Smooth muscle cell of the brain vasculature (primary cell): ENCODE data around the gene EDN1.
"Not testable (repeated sequence)": the region's sequence is repeated elsewhere in the genome, so short reads cannot be mapped to it uniquely, and the experiment has no call there.

ENCODE experiments used
- DNase-seq: peaks from one replicate; pipeline ENCODE4 v3.0.0-alpha.2; 2012; ENCODE audit warnings: low read depth, low spot score

EDN1 gene

DNA sequence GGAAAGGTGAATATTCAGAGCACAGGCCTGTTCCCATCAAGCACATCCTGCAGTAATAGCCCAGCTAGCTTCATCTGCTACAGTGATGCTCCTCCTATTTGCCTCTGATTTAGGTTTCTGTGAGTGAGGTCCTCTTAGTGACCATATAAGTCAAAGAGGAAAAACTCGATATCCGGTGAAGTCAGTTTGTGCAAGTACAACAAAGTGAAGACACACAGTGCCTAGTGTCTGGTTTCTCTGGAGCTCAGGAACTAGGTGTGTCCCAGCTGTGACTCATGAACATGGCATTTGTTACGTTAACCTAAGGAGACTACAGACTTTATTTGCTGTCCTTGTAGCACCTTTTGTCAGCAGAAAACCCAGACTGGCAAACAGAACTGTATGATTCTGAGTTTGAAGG is 33.9 kb downstream of the EDN1 start:
- no peak for DNase-seq

DNA sequence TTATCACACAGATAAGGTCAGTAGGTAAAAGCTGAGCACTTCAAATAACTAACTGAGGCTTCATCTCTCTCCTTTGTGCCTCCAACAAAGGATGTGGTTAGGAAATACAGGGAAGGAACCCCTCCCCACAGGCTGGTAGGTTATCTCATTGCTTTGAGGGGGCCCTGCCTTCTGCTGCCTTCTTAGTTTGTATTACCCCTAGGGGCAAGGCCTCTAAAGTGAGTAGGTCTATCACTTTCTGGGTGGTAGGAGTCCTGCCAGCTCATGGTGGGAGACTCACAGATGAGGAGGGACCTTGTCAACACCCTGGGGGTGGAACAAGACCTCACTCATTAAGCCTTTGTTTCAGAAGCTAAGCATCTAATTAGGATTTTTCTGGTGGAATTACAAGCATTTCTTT is 34.6 kb downstream of the EDN1 start:
- no peak for DNase-seq

DNA sequence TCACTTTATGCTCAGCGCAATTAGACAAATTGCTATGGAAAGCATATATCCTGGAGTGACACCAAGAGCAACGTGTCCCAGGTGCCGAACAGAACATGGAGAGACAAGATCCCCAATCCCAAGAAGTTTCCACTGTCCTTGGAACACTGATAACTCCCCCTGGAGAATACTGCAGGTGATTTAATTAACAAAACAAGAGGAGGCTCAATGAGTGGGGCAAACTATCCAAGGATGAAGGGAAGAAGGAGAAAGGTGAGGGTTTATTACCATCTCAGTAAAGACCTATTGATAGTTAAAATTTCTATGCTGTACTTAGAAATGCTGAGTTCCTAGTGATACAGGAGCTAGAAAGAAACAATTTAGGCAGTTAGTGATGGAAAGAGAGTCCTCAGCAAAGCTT is 35.7 kb downstream of the EDN1 start:
- DNase-seq = no peak

DNA sequence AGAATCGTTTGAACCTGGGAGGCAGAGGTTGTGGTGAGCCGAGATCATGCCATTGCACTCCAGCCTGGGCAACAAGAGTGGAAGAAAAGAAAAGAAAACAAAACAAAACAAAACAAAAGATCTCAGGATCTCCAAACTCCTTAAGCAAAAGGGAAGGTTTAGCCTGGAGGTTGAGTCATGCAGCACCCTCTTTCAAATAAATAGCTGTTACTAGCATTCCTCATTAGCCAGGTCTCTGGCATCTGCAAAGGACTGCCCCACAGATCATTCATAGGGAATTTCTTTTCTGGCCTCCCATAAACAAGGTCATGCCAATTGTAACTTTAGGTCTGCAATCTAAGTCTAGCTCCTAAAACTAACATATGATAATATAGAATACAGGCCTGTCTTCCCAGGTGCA is 37.2 kb downstream of the EDN1 start:
- DNase-seq = no peak

DNA sequence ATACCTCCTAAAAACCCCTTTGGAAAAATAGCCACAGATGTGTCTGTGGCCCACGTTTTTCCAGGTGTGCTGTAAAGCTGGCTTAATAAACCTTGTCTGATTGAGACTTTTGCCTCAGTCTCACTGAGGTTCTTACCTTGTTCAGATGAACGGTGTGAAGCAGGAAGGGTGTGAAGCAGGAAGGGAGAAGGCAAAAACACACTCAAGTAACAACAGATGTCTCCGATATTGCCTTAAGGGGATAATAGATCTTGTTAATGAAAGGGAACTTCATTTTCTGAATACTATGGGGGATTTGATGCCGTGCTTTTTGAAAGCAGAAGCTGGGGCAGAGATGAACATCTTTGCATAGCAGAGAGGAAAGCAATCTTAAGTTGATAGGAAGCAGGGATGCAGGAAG is 37.8 kb downstream of the EDN1 start:
- no peak for DNase-seq

DNA sequence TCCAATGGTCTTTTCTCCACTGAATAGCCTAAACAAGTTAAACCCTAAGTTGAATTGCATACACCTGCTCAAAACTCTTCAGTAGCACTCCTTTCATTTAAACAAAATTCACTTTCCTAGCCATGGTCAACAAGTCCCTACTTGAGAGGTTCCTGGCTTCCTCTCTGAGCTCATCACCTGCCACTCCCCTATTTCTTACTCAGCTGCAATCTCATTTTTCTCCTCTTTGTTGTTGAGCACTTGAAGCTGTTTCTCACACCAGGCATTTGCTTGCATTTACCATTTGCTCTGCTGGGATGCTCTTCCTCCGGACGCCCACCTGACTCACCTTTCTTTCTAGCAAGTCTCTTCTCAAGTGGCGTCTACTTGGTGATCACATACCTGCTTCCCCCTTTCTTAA is 38.5 kb downstream of the EDN1 start:
- no peak for DNase-seq

DNA sequence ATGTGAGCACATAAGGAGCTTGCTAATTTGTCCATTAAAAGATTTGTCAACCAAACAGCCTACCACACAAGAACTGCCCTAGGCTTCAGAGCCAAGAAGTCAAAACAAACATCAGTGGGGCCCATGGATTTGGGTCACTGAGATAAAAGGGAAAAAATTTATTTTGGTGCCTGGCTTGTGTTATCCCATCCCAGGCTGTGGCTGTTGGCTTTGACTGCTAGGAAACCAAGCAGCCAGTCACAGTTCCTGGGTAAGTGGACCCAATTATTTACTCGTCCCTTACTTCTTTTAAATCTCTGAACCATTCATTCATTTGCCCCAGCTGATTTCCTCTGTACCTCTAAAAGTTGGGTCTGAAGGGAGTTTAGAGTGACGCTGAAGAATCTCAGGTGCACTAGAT is 41.3 kb downstream of the EDN1 start:
- DNase-seq = no peak

DNA sequence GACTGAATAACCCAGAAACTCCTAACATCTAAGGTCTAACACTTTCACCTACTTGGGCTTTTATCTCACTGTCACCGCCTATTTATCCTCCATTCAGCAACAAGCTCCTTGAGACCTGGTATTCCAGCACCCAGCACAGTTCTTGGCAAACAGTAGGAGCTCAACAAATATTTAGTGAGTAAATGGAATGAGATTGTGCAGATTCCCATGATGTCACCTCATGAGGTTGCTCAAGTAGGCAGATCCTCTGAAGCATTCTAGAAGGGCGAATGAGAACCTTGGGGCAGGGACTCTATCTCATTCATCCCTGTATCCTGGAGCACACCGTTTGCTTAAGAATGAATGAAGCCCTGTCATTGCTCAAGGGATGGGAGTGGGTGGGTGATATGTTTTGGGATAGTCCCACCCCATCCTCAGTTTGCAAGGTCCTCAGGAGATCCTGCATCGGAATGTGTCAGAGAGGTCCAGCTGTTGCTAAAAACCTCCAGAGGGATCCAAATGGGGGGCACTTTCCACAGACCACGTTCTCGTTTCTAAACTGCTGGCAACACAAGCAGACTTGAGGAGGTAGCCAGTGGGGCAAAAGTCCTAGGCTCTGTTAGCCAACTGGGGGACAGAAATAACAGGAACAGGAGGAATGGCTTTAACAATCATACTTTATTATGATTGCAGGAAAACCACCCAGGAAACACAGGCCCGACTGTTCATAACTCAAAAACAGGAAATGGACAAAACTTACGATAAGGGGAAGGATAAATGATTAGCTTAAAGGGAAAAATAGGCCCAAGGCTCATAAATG is 42.0 kb downstream of the EDN1 start:
- no peak for DNase-seq

DNA sequence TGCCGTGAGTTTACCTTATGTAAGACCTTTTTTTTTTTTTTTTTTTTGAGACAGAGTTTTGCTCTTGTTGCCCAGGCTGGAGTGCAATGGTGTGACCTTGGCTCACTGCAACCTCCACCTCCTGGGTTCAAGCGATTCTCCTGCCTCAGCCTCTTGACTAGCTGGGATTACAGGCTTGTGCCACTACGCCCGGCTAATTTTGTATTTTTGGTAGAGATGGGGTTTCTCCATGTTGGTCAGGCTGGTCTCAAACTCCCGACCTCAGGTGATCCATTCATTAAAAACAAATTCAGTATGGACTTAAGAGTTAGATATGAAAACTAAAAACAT is 42.6 kb downstream of the EDN1 start:
- DNase-seq = not testable (repeated sequence)

DNA sequence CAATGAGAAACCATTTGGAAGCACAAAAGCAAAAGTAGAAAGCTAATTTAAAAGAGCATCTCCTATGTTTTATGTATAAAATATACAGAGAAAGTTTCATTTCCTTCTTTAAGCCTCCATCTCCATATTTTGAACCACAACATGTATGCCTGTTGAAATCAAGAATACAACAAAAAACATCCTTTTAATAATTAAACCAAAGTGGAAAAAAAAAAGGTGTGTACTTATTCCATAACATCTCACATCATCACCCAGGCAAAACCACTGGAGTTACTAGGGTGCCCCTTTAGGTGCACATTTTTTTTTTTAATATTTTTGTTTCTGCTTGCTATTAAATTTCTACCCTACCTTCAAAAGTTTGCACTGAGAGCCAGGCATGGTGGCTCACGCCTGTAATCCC is 43.0 kb downstream of the EDN1 start:
- DNase-seq = no peak

DNA sequence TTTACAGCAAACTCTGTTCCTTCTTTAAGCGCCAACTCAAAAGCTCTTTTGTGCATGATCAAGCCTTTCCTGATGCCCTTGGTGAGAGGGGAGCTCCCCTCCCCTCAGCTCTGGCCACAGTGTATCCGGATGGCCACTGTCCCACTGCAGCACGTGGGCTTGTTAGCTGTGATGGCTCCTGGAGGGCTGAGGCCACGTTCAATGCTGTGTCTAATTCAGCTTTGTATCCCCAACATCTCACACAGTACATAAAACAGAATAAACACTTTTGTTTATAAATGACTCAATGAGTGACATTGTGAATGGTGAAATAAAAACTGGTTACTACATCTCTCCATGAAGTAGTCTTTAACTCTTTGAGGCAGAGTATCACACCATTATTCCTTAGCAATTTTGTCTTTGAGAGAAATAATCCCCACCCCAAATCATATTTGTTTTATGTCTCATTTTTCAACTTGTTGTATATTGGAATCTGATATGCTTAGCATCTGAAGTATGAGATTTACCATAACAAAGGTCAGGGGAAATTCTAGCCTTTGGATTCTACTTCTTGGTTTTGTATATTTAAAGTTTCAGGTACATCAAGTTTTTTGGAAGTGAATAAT is 44.5 kb downstream of the EDN1 start:
- no peak for DNase-seq

DNA sequence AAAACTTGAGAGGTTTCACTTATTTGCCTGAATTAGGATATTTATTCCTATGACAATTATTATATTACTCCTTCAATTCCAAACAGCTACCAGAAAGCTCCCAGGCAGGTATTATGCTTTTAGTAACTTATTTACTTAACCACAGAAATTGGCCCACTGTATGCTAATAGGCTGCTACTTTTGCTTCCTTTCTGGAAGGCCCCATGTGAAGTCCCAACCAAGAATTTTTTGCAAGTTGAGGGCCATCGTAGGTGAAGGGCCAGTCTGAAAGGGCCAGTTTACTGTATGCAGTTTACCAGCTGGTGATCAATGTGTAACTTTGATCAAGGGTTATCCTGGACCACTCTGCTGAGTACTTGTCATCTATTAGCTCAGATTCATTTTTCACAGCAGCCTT is 45.0 kb downstream of the EDN1 start:
- no peak for DNase-seq

DNA sequence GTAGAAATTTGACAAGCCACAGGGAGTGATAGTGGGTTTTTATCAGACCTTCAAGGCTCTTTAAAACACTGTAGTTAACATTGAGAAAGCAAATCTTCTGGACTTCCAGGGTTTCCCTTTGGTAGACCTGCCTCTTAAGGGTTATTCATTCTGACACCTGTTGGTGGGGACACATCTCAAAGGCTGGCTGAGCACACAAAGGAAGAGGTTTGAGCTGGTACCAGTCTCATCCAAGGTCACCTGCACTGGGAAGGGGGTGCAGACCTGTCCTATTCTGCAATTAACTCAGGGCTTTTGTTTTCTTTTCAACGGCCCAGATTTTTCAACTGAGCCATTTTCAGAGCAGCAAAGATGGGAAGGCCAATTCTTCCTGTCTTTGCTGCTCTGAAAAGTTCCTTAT is 45.6 kb downstream of the EDN1 start:
- DNase-seq = no peak

DNA sequence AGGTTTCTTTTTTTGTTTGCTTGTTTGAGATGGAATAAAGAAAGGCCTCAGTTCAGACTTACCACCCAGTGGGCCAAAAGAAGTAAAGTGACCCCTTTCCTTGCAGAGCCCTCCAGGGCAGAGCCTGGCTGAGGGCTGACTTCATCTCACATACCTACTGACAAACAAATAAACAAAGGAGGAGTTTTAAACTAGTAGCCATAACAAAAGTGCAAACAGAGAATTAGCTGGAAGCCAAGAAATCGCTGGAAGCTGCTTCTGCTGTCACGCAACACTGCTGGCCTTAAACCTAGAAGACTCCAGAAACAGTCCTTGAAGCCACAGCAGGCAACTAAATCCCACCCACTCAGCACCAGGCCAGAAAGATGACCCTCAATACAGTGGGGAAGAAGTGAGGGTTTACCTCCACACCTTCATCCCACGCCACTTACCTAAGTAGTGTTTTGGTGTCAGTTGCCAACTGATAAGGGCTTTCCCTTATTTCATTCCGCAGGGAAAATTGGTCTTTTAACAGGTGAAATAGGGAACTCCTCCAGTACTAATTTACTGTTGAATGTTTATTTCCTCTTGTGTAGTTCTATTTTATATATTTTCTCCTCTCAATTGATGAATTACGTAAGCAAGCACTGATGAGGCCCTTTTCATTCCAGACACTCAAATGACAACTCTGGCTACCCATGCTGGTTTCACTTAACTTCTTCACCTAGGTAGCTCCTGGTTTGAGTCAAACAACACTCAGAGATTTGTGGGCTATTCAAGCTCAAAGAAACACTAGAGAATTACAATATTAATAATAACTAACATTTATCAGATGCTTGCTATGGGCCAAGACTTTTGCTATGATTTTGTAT is 46.2 kb downstream of the EDN1 start:
- DNase-seq = no peak

DNA sequence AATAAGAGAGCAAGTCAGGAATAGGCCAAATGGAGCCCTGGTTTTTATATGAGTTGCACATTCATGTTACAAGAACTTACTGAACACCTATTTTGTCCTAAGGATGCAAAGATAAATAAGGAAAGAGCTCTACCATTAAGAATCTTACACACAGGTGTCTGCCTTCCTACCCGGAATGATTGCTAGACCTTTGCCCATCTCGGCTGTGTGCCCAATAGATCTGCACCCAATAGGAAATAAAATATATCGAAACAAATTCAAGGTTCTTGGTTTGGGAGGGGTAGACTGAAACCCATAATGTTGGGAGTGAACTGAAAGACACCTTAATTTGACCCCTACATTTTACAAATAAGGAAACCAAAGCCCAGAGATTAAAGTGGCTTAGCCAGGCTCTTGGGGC is 48.9 kb downstream of the EDN1 start:
- DNase-seq = no peak

DNA sequence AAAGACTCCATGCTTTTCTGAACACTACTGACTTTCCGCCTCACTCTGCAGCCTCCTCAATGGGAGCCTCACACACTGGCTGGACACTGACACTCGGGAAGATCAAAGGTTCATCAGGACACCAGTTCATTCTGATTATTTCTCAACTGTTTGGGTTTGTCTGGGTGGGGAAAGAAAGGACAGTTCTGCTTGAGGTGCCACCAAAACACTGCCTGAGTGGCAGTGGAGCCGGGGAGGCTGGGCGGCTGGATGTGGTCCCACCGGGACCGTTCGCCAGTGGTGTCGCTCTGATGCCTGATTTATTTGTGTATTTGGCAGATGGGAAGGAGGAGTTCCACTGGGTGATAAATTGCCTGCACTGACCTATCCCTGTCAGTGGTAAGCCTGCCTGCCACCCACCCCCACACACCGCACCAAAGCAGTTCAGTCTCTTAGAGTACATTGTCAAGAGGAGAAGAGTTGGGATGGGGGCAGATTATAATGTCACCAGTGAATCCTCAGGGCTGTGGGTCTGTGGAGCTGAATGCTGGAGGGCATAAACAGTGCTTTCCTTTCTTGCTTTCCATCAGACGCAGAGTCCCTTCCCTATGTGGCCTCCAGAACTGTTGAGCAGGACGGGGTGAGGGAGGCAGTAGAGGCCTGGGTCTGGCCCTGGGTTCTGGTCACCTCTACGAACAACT is 49.8 kb downstream of the EDN1 start:
- no peak for DNase-seq

DNA sequence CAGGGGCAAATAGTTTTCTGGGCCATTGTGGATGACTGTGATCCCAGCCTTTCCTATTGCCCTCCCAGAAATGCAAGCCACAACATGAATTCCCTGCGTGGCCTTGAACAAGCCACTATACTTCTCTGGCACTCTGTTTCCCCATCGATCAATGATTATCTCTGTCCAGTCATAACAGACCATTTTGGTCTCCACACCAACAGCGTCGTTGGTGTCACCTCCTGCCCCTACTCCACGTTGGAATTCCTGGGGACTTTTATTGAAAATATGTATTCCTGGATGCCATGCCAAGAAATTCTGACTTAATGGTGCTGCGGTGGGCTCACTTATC is 50.3 kb downstream of the EDN1 start:
- DNase-seq = no peak

DNA sequence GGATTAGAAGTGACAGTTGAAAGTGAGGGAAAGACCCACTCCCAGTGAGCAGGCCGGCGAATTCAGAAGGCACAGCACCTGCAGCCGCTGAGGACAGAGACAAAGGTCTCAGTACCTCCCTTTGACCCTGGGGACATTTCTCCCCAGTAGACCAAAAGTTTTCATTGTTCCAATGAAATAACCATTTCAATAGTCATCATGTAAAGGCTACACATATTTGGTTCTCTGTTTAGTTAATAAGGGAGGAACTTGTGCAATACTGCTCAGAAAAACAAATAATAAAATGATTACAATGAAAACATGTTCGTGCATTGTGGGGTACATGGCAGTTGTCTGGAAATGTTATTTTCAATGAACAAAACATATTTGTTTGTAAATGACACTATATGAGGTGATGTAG is 52.5 kb downstream of the EDN1 start:
- no peak for DNase-seq

DNA sequence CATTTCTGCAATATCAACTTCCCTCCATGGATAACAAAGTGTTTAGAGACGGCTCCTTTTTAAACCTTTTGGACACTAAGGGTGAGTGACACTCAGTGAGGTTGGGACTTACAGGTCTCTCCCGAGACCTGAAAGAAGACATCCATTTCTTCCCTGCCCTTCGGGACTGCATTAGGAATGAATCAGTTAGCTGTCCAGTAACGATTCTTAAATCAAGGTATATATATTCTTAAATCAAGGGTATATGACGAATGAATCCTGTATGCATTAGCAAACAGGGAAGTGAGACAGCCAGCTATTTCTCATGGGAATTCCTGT is 52.9 kb downstream of the EDN1 start:
- no peak for DNase-seq

DNA sequence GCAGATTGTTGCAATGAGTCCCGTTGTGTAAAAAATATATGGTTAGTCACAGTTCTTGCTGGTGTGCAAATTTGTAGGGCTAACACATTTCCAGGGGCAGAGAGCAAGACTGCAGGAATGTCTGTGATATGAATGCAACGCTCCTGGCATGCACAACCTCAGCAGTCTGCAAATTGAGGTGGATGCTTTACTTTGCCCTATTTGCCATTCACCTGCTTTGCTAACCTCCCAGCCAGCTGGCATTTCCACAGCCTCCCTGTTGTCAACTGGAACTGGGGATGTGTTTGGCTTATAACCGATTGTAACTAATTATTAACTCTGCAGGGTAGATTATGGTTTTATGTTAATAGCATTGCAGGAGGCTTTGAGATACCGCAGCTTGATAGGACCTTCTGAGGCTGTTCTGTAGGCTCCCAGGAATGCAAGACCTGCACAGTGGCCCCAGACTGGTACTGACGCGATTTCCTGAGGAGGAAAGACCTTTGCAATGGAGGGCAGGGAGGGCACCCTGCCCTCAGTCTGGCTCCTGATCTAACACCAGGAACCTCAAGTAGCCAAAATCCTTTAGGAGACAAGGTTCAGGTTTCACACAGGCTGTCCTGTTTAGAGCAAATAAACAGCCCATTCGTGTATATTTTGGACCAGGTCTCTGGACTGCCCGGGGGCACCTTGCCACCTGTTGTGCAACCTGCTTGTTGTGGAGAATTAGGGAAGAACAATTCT is 53.4 kb downstream of the EDN1 start:
- no peak for DNase-seq

DNA sequence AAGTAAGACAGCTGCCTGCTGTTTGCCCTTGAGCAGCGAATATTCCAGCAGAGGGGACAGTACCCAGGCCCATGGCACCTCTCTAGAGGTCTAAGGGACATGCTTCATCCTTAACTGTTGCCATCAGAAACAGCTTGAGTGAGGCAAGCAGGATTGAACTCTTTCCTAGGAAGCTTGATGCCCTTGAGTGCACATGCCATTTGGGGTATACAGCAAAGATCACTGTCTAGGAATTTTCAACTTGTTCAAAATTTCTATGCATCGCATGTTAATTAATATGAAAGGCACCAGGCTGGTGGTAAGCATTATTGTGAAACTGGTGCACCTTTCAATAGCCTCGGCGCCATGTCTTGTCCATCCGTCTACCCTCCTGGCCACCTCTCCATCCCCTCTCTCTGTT is 54.1 kb downstream of the EDN1 start:
- DNase-seq = no peak
